Effector memory CD8-positive, alpha-beta T cell (primary cell): ENCODE data around the gene SERGEF.
"Not testable (repeated sequence)": the region's sequence is repeated elsewhere in the genome, so short reads cannot be mapped to it uniquely, and the experiment has no call there.

Experiments
- ATAC-seq: fragments of 150-1000 bp; cut with Tn5 transposase; replicated peaks from 2 replicates; pipeline ENCODE4 v1.10.0; 2021; ENCODE audit warnings: mild to moderate bottlenecking, moderate library complexity
- DNase-seq, 3 experiments: peaks; one replicate each; pipeline ENCODE4 v3.0.0; 2021
- H3K27ac Mint-ChIP-seq, 2 donors: one replicate each; pipeline ENCODE4 v1.8.0; 2022; ENCODE audit warnings: mild to moderate bottlenecking in 2 of 2, mixed read lengths in 2 of 2, moderate library complexity in 2 of 2
- H3K27me3 Mint-ChIP-seq, 2 donors: one replicate each; pipeline ENCODE4 v1.8.0; 2022; ENCODE audit warnings: mixed read lengths in 2 of 2
- H3K36me3 Mint-ChIP-seq: one replicate; pipeline ENCODE4 v1.8.0; 2022; ENCODE audit warnings: mild to moderate bottlenecking, moderate library complexity, mixed read lengths; ENCODE audit not compliant: insufficient read depth
- H3K4me1 Mint-ChIP-seq, 2 donors: one replicate each; pipeline ENCODE4 v1.8.0; 2022; ENCODE audit warnings: low read depth in 2 of 2, mixed read lengths in 2 of 2
- H3K4me3 Mint-ChIP-seq, 2 donors: one replicate each; pipeline ENCODE4 v1.8.0; 2022; ENCODE audit warnings: mild to moderate bottlenecking in 2 of 2, mixed read lengths in 2 of 2, moderate library complexity in 2 of 2
- H3K9me3 Mint-ChIP-seq, 2 donors: one replicate each; pipeline ENCODE4 v1.8.0; 2022; ENCODE audit warnings: mixed read lengths in 2 of 2

SERGEF gene

GRCh38 chr11:17906436-17906835 lies 106.4 kb downstream of the SERGEF start:
- H3K4me1 Mint-ChIP-seq: peaks cover 8 to 17% of the 10 kb centered on the region in 2 donors
- no peak overlapping the region for H3K27ac Mint-ChIP-seq

GRCh38 chr11:17905477-17905876 lies 107.4 kb downstream of the SERGEF start:
- peaks cover 12 to 24% of the 10 kb centered on the region in 2 donors for H3K4me1 Mint-ChIP-seq
- H3K27ac Mint-ChIP-seq: no peak overlapping the region
- ATAC-seq (no peak), DNase-seq (no peak)
- no peaks in the 10 kb centered on the region for H3K9me3 Mint-ChIP-seq
- H3K4me3 Mint-ChIP-seq: no peak overlapping the region
- H3K27me3 Mint-ChIP-seq: no peaks in the 10 kb centered on the region
- peaks cover 5% of the 10 kb centered on the region for H3K36me3 Mint-ChIP-seq

More at GRCh38 chr11:17906436-17906835, 106.4 kb downstream of the SERGEF start:
- H3K4me3 Mint-ChIP-seq: no peak overlapping the region
- ATAC-seq: no peak
- no peaks in the 10 kb centered on the region for H3K9me3 Mint-ChIP-seq
- no peaks in the 10 kb centered on the region for H3K27me3 Mint-ChIP-seq
- peaks cover 7% of the 10 kb centered on the region for H3K36me3 Mint-ChIP-seq
- DNase-seq: no peak

- DNase-seq (no peak), ATAC-seq (no peak)
- Mint-ChIP-seq H3K36me3 (no peaks in the 10 kb centered on the region), H3K27me3 (no peaks in the 10 kb centered on the region), H3K9me3 (no peaks in the 10 kb centered on the region), H3K27ac (no peak overlapping the region), H3K4me3 (no peak overlapping the region), H3K4me1 (peaks cover 10 to 31% of the 10 kb centered on the region in 2 donors)
These were observed 111.4 kb downstream of the SERGEF start for GRCh38 chr11:17901481-17901880.

GRCh38 chr11:17898782-17899181 lies 114.1 kb downstream of the SERGEF start:
- Mint-ChIP-seq H3K4me3 (no peak overlapping the region), H3K9me3 (no peaks in the 10 kb centered on the region), H3K27ac (peak overlapping the region in 1 of 2 donors; percentile 70), H3K36me3 (no peaks in the 10 kb centered on the region), H3K27me3 (no peaks in the 10 kb centered on the region), H3K4me1 (peaks cover 10 to 38% of the 10 kb centered on the region in 2 donors)
- no peak for DNase-seq
- ATAC-seq: no peak

GRCh38 chr11:17898071-17898470 lies 114.8 kb downstream of the SERGEF start:
- H3K27ac Mint-ChIP-seq: peak overlapping the region in 1 of 2 donors; percentile 70
- no peak overlapping the region for H3K4me3 Mint-ChIP-seq
- no peaks in the 10 kb centered on the region for H3K27me3 Mint-ChIP-seq
- ATAC-seq (no peak), DNase-seq (no peak)
- no peaks in the 10 kb centered on the region for H3K9me3 Mint-ChIP-seq
- H3K4me1 Mint-ChIP-seq: peaks cover 6 to 33% of the 10 kb centered on the region in 2 donors
- H3K36me3 Mint-ChIP-seq: no peaks in the 10 kb centered on the region

- no peaks in the 10 kb centered on the region for H3K9me3 Mint-ChIP-seq
- H3K4me1 Mint-ChIP-seq: peaks cover 6 to 31% of the 10 kb centered on the region in 2 donors
- no peak for ATAC-seq
- peak overlapping the region in 1 of 2 donors; percentile 70 for H3K27ac Mint-ChIP-seq
- H3K36me3 Mint-ChIP-seq: no peaks in the 10 kb centered on the region
- H3K27me3 Mint-ChIP-seq: no peaks in the 10 kb centered on the region
- no peak for DNase-seq
- H3K4me3 Mint-ChIP-seq: no peak overlapping the region
These were observed 115.4 kb downstream of the SERGEF start for GRCh38 chr11:17897495-17897894.

GRCh38 chr11:17896496-17897151 lies 116.2 kb downstream of the SERGEF start:
- not testable (repeated sequence) for H3K27me3 Mint-ChIP-seq, H3K27ac Mint-ChIP-seq, ATAC-seq, H3K4me3 Mint-ChIP-seq, H3K9me3 Mint-ChIP-seq, H3K36me3 Mint-ChIP-seq, DNase-seq
- H3K4me1 Mint-ChIP-seq: peaks cover 5 to 27% of the 10 kb centered on the region in 2 donors

GRCh38 chr11:17894929-17895658 lies 117.8 kb downstream of the SERGEF start:
- H3K36me3 Mint-ChIP-seq: no peaks in the 10 kb centered on the region
- H3K4me1 Mint-ChIP-seq: peaks cover 0 to 18% of the 10 kb centered on the region in 2 donors

GRCh38 chr11:17892409-17892808 lies 120.4 kb downstream of the SERGEF start:
- no peak for ATAC-seq
- Mint-ChIP-seq H3K27me3 (no peaks in the 10 kb centered on the region), H3K4me3 (no peak overlapping the region), H3K9me3 (no peaks in the 10 kb centered on the region), H3K27ac (no peak overlapping the region), H3K36me3 (no peaks in the 10 kb centered on the region), H3K4me1 (peaks cover 0 to 8% of the 10 kb centered on the region in 2 donors)
- DNase-seq: no peak

More at GRCh38 chr11:17894929-17895658, 117.8 kb downstream of the SERGEF start:
- no peak for ATAC-seq
- Mint-ChIP-seq H3K27ac (no peak overlapping the region), H3K4me3 (no peak overlapping the region), H3K9me3 (no peaks in the 10 kb centered on the region), H3K27me3 (no peaks in the 10 kb centered on the region)
- no peak for DNase-seq

- no peak for ATAC-seq
- H3K27ac Mint-ChIP-seq: no peak overlapping the region
- no peak for DNase-seq
- H3K9me3 Mint-ChIP-seq: no peaks in the 10 kb centered on the region
- H3K4me1 Mint-ChIP-seq: peaks cover 0 to 4% of the 10 kb centered on the region in 2 donors
- no peak overlapping the region for H3K4me3 Mint-ChIP-seq
- H3K27me3 Mint-ChIP-seq: no peaks in the 10 kb centered on the region
- H3K36me3 Mint-ChIP-seq: no peaks in the 10 kb centered on the region
These were observed 122.5 kb downstream of the SERGEF start for GRCh38 chr11:17890325-17890724.

- no peak for DNase-seq
- H3K9me3 Mint-ChIP-seq: no peaks in the 10 kb centered on the region
- no peaks in the 10 kb centered on the region for H3K27me3 Mint-ChIP-seq
- H3K4me3 Mint-ChIP-seq: no peak overlapping the region
- peaks cover 1 to 4% of the 10 kb centered on the region in 2 donors for H3K4me1 Mint-ChIP-seq
- no peak for ATAC-seq
- H3K27ac Mint-ChIP-seq: no peak overlapping the region
- peaks cover 2% of the 10 kb centered on the region for H3K36me3 Mint-ChIP-seq
These were observed 125.1 kb downstream of the SERGEF start for GRCh38 chr11:17887779-17888178.

- Mint-ChIP-seq H3K4me3 (no peak overlapping the region), H3K9me3 (no peaks in the 10 kb centered on the region), H3K4me1 (peaks cover 4 to 15% of the 10 kb centered on the region in 2 donors), H3K27ac (no peak overlapping the region), H3K27me3 (no peaks in the 10 kb centered on the region), H3K36me3 (peaks cover 2% of the 10 kb centered on the region)
- ATAC-seq (no peak), DNase-seq (no peak)
These were observed 128.9 kb downstream of the SERGEF start for GRCh38 chr11:17883946-17884345.

- H3K9me3 Mint-ChIP-seq: no peaks in the 10 kb centered on the region
- no peak overlapping the region for H3K4me3 Mint-ChIP-seq
- ATAC-seq (no peak), DNase-seq (no peak)
- H3K4me1 Mint-ChIP-seq: peaks cover 4 to 15% of the 10 kb centered on the region in 2 donors
- H3K27ac Mint-ChIP-seq: no peak overlapping the region
- peaks cover 2% of the 10 kb centered on the region for H3K36me3 Mint-ChIP-seq
- no peaks in the 10 kb centered on the region for H3K27me3 Mint-ChIP-seq
These were observed 129.8 kb downstream of the SERGEF start for GRCh38 chr11:17883057-17883456.

GRCh38 chr11:17878743-17879142 lies 134.1 kb downstream of the SERGEF start:
- Mint-ChIP-seq H3K4me1 (peaks cover 6 to 11% of the 10 kb centered on the region in 2 donors), H3K9me3 (no peaks in the 10 kb centered on the region), H3K27me3 (no peaks in the 10 kb centered on the region), H3K4me3 (no peak overlapping the region), H3K27ac (no peak overlapping the region), H3K36me3 (peaks cover 4% of the 10 kb centered on the region)
- DNase-seq (no peak), ATAC-seq (no peak)
